K562 (cell line): ENCODE measurements around the gene PSME1. TPM values are rescaled to one million over a fixed set of nuclear protein-coding genes. Genes with fewer than 3 reads are reported as not detected.
A peak's percentile ranks its signal among the peaks of the same experiment; 100 is the strongest.

ENCODE experiments used
- AFF4 ChIP-seq: sonication (generic); formaldehyde crosslinking; IDR thresholded peaks from 2 replicates; pipeline ENCODE4 v1.8.0; 2023; ENCODE audit warnings: mild to moderate bottlenecking, missing genetic modification reagents
- ATF3 ChIP-seq, 2 experiments: fragments of 450-650 bp in 1 of 2; sonication (generic) in 1 of 2; formaldehyde crosslinking in 1 of 2; IDR thresholded peaks in 1 of 2; conservative IDR thresholded peaks in 1 of 2; 2 replicates each; pipeline versions ENCODE4 v1.6.1 to v1.8.1; 2016 to 2023; ENCODE audit warnings: mild to moderate bottlenecking in 2 of 2, moderate library complexity in 2 of 2, inconsistent platforms in 1 of 2, missing genetic modification reagents in 1 of 2
- CEBPG ChIP-seq, 3 experiments: fragments of 200-800 bp in 1 of 3; sonication (Bioruptor generic) in 1 of 3; sonication (generic) in 1 of 3; formaldehyde crosslinking in 1 of 3; IDR thresholded peaks in 2 of 3; conservative IDR thresholded peaks in 1 of 3; 2 replicates each; pipeline versions ENCODE4 v1.6.1 to v1.8.0; 2016 to 2022; ENCODE audit warnings: missing compliant biosample characterization in 2 of 3, missing genetic modification characterization in 2 of 3, mild to moderate bottlenecking in 1 of 3, missing genetic modification reagents in 1 of 3
- DACH1 ChIP-seq: fragments of 450-650 bp; IDR thresholded peaks from 2 replicates; pipeline ENCODE4 v1.6.1; 2018; ENCODE audit not compliant: partially characterized antibody
- KLF6 ChIP-seq: fragments of 250-450 bp; sonication (Bioruptor Pico); IDR thresholded peaks from 2 replicates; pipeline ENCODE4 v1.4.0; 2020; ENCODE audit warnings: mild to moderate bottlenecking, moderate library complexity, borderline replicate concordance
- PHF20 ChIP-seq: fragments of 450-650 bp; IDR thresholded peaks from 2 replicates; pipeline ENCODE4 v1.6.1; 2018; ENCODE audit not compliant: partially characterized antibody
- TCF3 ChIP-seq: sonication (generic); formaldehyde crosslinking; IDR thresholded peaks from 2 replicates; pipeline ENCODE4 v1.4.0; 2020; ENCODE audit warnings: mild to moderate bottlenecking, missing genetic modification reagents
- ZBTB33 ChIP-seq: sonication (generic); formaldehyde crosslinking; IDR thresholded peaks from 2 replicates; pipeline ENCODE4 v1.8.1; 2023; ENCODE audit warnings: mild to moderate bottlenecking, missing genetic modification reagents
- ZNF124 ChIP-seq: sonication (generic); formaldehyde crosslinking; IDR thresholded peaks from 2 replicates; pipeline ENCODE4 v1.8.1; 2022; ENCODE audit warnings: missing genetic modification reagents
- ZNF224 ChIP-seq: sonication (generic); formaldehyde crosslinking; IDR thresholded peaks from 2 replicates; pipeline ENCODE4 v1.8.0; 2022; ENCODE audit warnings: mild to moderate bottlenecking, missing genetic modification reagents
- ZNF561 ChIP-seq: fragments of 450-650 bp; formaldehyde crosslinking; conservative IDR thresholded peaks from 2 replicates; pipeline ENCODE4 v1.4.0; 2020; ENCODE audit warnings: mild to moderate bottlenecking, moderate library complexity
- ZNF589 ChIP-seq: fragments of 200-800 bp; sonication (Bioruptor generic); IDR thresholded peaks from 2 replicates; pipeline ENCODE4 v1.6.1; 2016; ENCODE audit warnings: low read depth, missing genetic modification characterization, missing compliant biosample characterization
- polyA plus RNA-seq, 8 experiments: library from polyadenylated mRNA; depleted of rRNA in 4 of 8; stranded (reverse) in 5 of 8; unstranded in 3 of 8; fragments of >200 nt; fragmentation: Nextera tagmentation in 2 of 8; fragmentation: Illumina TruSeq in 1 of 8; extraction: Ambion mirVana in 2 of 8; extraction: Trizol in 1 of 8; gene quantifications; 2 replicates each; pipeline versions ENCODE4 v1.2.1 to v1.2.3, GENCODE V29; 2011 to 2014; ENCODE audit warnings: inconsistent platforms in 1 of 8, missing spikeins in 1 of 8
- total RNA-seq, 7 experiments: library from RNA; depleted of rRNA in 6 of 7; stranded (reverse); fragments of >200 nt in 6 of 7; fragmentation: Illumina TruSeq in 2 of 7; extraction: Trizol in 2 of 7; gene quantifications; 2 replicates each; pipeline versions ENCODE4 v1.2.1 to v1.2.3, GENCODE V29; 2011 to 2021; ENCODE audit warnings: low replicate concordance in 1 of 7
- TF ChIP-seq, protein P1 (sequence below): fragments of 450-650 bp; IDR thresholded peaks from 2 replicates; pipeline ENCODE4 v1.6.1; 2016; ENCODE audit warnings: mild to moderate bottlenecking
- TF ChIP-seq, protein P2 (sequence below): sonication (generic); formaldehyde crosslinking; IDR thresholded peaks from 2 replicates; pipeline ENCODE4 v1.8.0; 2022; ENCODE audit warnings: missing genetic modification reagents, mild to moderate bottlenecking, borderline replicate concordance

Gene PSME1
- total and polyA plus RNA-seq, 9 of the 15 experiments (the other 6 are each of a cell fraction or from before 2014, with no cell fraction given): 20.3 to 180 (median 67.5) TPM

- peak; percentile 79 for TF ChIP-seq CEBPG (CRISPR knock-in tag; IDR thresholded peaks at IDR 0.05)
- TF ChIP-seq CEBPG (tag; conservative IDR thresholded peaks at IDR 0.05 in 1 of 2, IDR thresholded peaks at IDR 0.05 in 1 of 2): peak; percentile 62 to 63; a peak in 2 of 4 replicates
- peak; percentile 48 for TF ChIP-seq DACH1
- TF ChIP-seq ZNF124 (CRISPR knock-in tag): no peak
- 0 out of 2 replicates have a peak, but pooled peaks have one; percentile 52 for TF ChIP-seq ZNF561 (CRISPR knock-in tag)
- TF ChIP-seq AFF4 (CRISPR knock-in tag): 0 out of 2 replicates have a peak, but pooled peaks have one; percentile 57
- TF ChIP-seq ZNF224 (CRISPR knock-in tag): no peak
- TF ChIP-seq, protein P1, sequence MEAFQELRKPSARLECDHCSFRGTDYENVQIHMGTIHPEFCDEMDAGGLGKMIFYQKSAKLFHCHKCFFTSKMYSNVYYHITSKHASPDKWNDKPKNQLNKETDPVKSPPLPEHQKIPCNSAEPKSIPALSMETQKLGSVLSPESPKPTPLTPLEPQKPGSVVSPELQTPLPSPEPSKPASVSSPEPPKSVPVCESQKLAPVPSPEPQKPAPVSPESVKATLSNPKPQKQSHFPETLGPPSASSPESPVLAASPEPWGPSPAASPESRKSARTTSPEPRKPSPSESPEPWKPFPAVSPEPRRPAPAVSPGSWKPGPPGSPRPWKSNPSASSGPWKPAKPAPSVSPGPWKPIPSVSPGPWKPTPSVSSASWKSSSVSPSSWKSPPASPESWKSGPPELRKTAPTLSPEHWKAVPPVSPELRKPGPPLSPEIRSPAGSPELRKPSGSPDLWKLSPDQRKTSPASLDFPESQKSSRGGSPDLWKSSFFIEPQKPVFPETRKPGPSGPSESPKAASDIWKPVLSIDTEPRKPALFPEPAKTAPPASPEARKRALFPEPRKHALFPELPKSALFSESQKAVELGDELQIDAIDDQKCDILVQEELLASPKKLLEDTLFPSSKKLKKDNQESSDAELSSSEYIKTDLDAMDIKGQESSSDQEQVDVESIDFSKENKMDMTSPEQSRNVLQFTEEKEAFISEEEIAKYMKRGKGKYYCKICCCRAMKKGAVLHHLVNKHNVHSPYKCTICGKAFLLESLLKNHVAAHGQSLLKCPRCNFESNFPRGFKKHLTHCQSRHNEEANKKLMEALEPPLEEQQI: peak; percentile 72; the same call in 1 of the 2 replicates
- TF ChIP-seq TCF3: peak; percentile 37; the same call in 1 of the 2 replicates
- TF ChIP-seq ZNF589: peak; percentile 82
- peak; percentile 45; the same call in 1 of the 2 replicates for TF ChIP-seq ATF3 (IDR thresholded peaks at IDR 0.05)
- TF ChIP-seq ATF3 (CRISPR knock-in tag; conservative IDR thresholded peaks at IDR 0.05): no peak
- TF ChIP-seq PHF20: peak; percentile 39
- TF ChIP-seq ZBTB33 (CRISPR knock-in tag): 0 out of 2 replicates have a peak, but pooled peaks have one; percentile 23
- 0 out of 2 replicates have a peak, but pooled peaks have one; percentile 13 for TF ChIP-seq KLF6 (CRISPR knock-in tag)
- TF ChIP-seq, protein P2, sequence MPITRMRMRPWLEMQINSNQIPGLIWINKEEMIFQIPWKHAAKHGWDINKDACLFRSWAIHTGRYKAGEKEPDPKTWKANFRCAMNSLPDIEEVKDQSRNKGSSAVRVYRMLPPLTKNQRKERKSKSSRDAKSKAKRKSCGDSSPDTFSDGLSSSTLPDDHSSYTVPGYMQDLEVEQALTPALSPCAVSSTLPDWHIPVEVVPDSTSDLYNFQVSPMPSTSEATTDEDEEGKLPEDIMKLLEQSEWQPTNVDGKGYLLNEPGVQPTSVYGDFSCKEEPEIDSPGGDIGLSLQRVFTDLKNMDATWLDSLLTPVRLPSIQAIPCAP (CRISPR knock-in tag): 0 out of 2 replicates have a peak, but pooled peaks have one; percentile 29
Observed at GRCh38 chr14:24113801-24114531, 22.0 kb upstream of the PSME1 start (continued).
